HG02884 (cell line): Measurements from ENCODE around the gene VPS13D.
"Not testable (repeated sequence)": the region's sequence is repeated elsewhere in the genome, so short reads cannot be mapped to it uniquely, and the experiment has no call there.

Experiments used
- ATAC-seq: cut with Tn5 transposase; IDR thresholded peaks from one replicate; pipeline ENCODE4 v1.9.1; 2021; ENCODE audit warnings: mild to moderate bottlenecking, moderate library complexity; ENCODE audit not compliant: unreplicated experiment

The VPS13D gene

DNA sequence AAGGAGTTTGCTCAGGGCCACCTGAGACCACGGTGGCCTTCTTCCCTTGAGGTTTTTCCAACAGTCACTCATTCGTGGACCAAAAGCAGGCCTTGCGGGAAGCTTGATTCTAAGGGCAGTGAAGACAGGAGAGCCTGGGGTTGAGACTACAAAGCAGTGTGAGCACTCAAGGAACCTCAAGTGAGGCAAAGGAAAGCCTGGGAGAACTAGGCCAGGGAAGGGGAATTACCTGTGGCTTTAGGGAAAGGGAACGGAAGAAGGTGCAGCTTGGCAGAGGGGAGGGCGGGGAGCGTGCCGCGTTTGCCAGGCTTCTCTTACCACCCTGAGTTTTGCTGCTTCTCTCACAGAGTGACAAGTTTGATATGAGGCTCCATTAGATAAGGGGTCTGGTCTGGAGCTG is 273.9 kb downstream of the VPS13D start:
- no peak for ATAC-seq

DNA sequence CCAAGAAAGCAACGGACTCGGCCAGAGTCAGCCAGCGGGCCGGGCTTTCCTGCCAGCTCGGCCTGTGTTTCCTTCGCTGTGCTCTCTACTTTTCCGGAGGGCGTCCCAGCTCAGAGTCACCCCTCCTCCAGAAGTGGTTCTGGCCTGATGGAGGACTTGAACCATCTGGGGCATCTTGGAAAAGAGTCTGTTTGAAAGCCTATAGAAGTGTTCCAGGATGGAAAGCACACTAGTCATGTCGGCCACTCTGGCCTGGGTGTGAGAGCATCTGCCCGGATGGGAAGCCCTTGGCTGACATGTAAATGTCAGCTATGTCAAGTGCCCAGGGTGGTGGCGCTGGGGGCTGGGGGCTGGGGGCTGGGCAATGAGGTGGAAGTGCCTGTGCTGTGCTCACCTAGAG is 274.8 kb downstream of the VPS13D start:
- no peak for ATAC-seq

DNA sequence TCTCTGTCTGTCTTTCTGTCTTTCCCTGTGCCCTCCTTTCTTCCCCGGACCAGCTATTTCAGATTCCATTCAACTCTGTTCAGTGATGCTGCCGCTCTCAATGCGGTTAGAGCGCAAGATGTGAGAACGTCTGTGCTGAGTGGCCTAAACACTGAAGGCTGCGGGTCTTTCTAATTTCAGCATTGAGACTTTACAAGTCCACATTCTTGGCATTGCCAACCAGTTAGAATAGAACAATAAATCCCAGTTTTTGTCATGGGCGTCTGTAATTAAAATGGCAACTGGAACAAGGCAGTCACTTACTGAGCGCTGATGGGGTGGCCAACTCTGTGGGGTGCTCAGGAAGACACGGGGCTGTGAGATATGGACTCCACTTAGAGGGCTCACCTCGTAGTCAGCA is 275.4 kb downstream of the VPS13D start:
- no peak for ATAC-seq

DNA sequence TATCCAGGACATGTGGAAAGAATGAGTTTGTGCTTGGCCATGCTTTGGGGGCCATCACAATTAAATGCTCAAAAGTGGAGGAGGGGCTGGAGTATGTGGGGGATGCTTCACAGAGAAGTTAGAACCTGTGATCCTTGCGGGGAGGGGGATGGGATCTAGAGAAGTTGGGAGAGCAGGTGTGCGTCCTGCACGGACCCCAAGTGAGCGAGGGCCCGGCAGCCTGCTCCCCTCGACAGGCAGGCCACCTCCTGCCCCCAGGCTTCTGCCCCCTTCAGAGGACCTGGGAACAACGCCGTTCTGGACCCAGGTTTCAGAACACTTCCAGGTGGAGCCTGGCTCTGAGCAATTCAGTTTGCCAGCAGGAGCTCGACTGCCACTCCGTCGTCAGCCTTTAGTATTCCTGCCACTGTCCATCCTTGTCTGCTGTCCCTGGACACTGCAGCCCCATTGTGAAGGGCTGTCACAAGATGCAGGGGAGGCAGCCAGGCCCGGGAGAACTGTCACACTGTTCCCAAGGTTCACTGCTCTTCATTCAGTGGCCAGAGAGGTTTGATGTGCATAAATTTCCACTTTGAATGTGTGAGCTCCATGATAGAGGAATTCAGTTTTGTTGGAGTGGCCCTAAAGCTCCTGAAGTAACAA is 275.9 kb downstream of the VPS13D start:
- ATAC-seq: no peak

DNA sequence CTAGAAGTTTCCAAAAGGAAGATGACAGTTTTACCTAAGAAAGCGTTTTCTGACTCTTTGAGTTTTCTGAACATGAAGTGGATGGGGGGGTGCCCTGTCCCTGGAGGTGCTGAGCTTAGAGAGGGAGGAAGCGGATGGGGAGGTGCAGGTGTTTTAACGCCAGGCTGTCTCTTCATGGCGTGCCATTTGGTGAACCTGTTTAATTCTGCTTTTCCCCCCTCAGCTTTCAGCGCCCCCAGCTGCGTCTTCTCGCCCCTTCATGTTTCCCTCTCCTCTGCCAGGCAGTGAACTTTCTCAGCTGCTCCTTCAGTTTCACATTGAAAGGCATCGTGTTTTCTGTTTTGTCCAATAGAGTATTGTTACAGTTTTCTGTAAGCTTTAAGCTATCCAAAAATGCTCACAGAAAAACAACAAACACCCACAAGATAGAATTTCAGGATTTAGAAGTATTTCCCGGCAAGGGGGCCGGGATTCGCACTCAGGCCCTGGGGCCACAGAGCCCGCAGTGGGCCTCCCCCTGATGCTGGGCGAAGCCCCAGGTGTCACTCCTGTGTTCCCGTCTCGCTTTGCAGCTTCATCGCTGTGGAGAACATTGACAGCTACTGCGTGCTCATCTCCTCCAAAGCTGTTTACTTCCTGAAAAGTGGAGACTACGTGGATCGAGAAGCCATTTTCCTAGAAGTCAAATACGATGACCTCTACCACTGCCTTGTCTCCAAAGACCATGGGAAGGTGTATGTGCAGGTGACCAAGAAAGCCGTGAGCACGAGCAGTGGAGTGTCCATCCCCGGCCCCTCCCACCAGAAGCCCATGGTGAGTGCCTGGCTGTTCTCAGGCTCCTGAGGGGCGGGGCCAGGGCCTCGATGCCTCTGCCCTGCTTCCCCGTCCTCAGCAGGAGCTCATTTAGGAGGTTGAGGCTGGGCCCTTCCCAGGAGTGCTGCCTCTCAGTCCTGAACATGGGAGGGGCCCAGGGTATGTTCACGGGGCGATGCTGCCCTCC is 276.8 kb downstream of the VPS13D start:
- no peak for ATAC-seq

DNA sequence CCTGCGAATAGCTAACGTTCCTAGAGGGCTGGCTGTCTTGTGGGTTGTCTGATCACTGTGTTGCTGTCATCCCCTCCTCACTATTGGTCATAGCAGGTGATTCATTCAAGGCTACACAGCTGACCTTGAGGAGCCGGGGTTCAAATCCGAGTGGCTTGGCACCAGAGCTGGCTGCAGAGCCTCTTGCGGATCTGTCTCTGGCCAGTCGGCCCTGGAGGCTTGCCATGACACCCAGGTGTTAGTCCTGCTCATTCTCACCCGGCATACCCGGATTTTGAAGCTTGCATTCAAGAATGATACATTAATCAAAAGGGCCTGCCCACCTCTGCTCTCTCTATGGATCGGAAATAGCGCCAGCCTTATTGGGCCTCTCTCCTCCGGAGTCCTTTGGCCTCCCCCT is 277.8 kb downstream of the VPS13D start:
- ATAC-seq: no peak

DNA sequence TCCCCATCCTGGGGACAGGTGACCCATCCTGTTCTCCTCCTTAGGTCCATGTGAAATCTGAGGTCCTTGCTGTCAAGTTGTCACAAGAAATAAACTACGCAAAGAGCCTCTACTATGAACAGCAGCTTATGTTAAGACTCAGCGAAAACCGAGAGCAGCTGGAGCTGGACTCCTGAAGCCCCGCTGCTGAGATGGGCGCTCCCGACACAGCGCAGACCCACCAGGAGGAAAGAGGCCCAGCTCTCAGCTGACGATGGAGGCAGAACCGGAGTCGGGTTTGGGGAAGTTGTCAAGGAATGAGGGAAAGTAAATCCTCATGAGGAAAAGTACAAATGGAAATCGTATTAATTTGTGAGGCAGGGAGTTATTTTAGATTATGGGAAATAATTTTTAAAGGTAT is 279.0 kb downstream of the VPS13D start:
- ATAC-seq: no peak

DNA sequence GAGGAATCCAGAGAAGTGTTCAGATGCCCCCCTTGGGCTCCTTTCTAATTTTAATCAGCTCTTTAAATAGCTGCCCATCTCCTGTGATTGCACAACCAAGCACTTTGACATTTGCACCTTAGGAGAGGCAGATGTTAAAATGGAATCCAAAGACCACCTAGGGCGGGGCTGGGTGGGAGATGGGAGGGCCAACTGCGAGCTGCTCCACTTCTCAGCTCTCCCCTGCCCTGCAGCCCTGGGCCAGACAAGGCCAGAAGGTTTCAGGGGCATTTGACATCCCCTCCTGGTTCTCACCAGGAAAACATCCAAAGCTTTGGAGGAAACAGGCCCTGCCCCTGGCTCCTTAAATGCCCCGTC is 281.3 kb downstream of the VPS13D start:
- no peak for ATAC-seq

DNA sequence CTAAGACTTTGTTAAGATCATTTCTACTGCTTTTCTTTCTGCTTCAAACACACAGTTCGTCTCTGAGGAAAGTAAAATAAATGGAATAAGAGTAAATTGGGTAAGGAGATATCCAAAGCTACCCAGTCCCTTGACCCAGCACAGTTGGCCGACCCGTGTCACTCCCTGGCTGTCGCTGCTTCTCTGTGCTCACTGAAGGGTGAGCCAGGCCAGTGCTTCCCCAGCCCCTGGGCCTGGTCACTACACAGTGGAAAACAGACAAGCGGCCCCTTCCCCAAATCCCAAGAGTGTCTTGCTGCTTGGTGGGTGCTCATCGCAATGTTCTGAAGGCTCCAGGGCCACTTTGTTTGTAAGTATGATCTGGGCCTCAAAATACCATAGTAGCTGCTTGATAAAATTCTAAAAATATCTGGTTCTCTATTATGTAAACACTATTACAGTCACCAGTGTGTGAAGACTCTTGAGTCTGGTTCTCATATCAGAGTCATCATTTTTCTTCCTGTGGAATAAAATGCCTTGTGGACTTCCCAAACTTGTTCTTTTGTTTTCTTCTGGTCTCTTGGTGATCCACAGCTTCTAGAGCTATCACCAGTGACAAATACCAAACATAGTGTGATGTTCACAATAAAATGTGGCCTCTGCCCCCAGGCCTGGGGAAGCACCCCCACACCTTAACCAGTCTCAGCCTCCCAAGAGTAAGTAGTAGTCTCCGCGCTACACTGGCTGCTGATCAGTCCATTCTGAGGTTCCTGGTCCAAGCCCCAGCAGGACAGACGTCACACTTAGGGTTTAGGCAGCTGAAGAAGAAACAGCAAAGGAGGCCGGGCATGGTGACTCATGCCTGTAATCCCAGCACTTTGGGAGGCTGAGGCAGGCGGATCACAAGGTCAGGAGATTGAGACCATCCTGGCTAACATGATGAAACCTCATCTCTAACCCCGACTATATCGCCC is 282.0 kb downstream of the VPS13D start:
- no peak for ATAC-seq

DNA sequence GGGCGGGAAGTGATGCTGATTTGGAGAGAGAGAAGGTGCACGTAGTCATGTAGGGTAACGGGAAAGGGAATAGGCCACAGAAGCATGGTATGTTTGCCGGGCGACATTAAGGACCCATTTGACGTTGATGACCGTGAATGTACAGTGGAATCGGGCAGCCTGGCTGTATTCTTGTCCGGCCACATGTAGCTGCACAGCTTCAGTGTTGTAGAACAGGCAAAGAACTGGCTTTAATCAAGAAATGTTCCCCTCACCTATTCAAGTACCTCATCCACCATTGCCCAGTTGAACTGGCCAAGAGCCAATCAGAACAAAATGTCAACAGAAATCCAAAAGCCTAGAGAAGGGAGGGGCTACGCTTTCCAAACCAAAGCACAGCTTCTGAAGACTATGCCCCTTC is 283.4 kb downstream of the VPS13D start:
- ATAC-seq: no peak

DNA sequence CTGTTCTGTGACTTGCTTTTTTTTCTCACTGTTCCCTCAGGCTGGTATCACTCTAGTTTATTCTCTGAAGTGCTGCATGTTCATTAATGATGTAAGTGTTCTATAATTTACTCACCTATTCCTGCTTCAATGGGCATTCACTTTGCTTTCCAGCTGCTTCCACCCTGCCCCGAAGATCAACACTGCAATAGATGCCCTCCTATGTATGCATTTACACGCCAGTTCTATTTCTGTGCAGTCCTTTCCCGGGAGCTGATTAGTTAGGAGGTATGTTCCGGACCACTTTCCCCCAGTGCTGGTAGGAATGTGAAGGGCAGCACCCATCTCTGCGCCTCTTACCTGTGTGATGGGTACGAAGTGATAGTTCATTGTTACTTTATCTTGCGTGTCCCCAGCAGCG is 284.8 kb downstream of the VPS13D start:
- ATAC-seq: no peak

DNA sequence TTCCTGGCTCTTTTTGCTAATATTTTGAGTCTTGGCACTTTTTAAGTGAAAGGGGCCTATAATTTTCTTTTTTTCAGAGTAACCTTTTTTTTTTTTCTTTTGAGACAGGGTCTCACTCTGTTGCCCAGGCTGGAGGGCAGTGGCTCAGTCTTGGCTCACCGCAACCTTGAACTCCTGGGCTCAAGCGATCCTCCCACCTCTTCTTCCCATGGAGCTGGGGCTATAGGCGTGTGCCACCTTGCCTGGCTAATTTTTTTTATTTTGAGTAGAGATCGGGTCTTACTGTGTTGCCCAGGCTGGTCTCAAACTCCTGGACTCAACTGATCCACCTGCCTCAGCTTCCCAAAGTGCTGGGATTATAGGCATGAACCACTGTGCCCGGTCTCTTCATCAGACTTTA is 285.4 kb downstream of the VPS13D start:
- no peak for ATAC-seq

DNA sequence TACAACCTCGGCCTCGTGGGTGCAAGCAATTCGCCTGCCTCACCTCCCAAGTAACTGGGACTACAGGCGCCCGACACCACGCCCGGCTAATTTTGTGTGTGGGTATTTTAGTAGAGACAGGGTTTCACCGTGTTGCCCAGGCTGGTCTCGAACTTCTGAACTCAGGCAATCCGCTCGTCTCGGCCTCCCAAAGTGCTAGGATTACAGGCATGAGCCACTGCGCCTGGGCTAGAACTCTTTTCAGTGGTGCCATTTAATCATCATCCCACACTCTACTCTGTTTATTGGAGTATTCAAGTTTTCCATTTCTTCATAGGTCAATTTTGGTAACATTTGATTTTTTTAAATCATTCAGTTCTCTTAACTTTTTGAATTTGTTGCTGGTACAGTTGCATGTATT is 286.9 kb downstream of the VPS13D start:
- ATAC-seq: no peak

DNA sequence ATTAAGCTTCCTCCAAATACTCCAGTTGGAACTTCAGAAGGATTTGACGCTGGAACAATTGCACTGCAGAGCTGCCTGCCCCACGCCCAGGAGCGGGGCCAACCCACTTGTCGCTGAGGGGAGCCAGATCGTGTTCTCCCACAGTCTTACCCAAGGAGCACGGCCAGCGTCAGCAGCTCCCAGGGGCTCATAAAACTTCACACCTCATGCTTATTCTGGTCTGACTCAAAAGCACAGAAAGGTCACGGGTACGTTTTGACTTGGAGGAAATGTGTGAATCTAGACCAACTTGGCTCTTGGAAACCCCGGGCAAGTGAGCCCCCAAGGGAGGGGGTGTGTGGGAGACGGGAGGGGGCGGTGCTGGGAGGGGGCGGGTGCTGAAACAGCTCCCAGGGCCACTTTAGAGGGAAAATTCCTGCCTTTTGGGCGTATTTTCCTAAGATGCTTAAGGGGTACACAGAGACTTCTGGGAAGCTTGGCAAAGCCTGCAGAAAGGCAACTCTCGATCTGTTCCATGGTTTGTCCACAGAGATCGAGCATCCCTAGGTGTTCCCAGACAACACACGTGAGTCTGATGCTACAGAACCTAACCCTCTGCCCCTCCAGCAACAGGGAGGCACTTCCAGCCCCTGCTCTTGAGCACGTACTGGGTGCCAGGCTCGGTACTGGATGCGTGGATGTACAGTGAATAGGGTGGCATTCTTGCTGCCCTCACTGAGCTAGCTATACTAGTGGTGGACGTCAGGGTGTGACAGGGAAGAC is 289.3 kb downstream of the VPS13D start:
- no peak for ATAC-seq

DNA sequence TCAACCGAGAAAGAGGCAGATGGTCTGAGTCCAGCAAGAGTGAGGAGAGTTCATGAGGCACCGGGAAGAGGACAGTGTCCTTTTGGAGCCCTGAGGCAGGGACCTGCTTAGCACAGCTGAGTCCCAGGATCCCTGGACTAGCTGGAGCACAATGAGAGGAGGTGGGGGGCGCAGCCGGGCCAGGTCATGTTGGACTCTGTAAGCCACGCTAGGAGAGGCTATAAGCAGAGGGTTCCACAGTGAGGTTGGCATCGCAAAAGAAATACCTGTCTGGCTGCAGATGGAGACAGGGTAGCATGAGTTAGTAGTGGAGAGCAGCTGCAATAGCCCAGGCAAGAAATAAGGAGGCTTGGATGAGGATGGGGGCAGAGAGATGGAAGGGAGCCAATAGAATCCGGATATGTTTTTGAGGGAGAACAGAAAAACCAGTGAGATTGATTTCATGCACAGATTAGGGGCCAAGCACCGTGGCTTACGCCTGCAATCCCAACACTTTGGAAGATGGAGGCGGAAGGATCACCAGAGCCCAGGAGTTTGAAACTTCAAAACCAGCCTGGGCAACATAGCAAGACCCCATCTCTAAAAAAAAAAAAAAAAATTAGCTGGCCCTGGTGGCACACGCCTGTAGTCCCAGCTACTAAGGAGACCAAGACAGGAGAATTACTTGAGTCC is 290.0 kb downstream of the VPS13D start:
- ATAC-seq: no peak

DNA sequence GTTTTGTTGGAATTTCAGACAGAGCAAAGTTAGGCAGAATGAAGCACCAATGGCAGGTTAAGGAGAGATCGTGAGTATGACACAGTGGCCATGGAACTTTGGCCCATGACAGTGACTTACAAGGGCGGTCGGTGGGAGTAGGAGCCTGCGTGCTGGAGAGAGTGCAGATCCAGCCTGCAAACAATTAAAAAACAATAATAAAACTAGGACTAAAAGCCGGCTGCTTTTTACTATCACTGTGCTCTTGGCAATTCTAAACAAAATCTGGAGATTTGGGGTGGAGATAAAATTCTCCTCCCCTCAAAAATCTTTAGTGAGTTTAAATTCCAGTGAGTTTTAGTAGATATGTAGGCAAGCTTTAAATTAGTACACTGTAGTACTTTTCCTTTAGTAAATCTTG is 291.3 kb downstream of the VPS13D start:
- ATAC-seq: no peak

DNA sequence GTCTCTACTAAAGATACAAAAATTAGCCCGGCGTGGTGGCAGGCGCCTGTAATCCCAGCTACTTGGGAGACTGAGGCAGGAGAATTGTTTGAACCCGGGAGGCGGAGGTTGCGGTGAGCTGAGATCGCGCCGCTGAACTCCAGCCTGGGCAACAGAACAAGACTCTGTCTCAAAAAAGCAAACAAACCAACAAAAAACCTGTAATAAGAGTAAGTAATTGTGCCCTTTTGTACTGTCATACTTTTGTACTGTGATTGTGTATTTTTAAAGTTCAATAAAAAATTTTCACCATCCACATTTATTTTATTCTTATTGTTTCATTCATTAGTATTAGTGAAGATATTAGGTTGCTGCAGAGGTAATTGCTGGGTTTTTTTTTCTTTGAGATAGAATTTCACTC is 292.9 kb downstream of the VPS13D start:
- not testable (repeated sequence) for ATAC-seq

DNA sequence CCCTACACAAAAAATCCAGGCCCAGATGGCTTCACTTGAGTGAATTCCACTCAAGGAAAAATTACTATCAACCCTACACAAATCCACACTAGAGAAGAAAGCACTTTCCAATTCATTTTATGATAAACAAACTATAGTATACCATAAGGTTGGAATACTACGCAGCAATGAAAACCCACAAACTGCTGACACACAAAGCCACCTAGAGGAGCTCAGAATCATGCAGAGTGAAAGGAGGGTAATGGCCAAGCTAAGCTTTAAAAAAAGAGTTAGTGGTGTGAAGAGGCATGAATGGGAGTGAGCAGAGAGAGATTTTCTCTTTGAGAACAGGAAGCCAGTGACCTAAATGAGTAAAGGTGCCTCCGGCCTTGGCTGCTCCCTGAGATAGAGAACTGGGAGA is 294.4 kb downstream of the VPS13D start:
- no peak for ATAC-seq

DNA sequence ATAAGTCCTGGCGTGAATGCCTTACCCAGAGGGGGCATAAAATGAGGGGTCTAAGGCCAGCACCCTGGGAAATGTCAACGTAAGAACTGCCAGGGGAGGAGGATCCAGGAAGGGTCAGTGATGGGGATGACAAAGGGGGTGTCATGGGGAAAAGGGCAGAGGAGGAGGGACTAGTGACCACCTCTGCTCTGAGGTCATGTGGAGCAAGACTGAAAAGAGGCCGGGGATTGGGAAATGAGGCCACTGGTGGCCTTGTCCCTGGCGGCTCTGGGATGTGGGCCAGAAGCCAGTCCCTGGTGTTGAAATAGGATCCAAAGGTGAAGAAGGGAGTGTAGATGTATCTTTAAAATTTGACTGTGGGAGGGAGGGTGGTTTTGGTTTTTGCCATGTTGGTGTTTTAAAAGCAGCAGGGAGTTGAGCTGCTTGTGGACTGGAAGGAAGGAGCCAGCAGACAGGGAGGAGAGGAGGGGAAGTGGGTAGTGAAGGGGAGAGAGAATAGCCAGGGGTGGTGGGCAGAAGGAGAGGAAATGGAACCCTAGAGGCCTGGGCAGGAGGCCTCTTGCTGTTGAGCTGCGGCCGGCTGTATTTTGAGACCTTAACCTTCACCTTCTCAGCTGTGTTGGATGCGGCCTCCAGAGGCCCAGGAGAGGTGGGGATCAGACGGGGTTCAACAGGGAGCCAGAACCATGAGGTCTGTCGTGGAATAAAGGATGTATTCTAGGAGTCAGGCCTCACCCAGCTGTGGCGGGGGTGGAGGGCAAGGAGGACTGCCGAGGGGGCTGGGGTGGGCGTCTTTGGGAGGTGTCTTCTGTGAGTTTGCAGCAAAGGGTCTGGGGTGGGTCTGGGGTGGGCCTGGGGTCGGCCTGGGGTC is 295.7 kb downstream of the VPS13D start:
- ATAC-seq: no peak
